HG02763 (cell line): ENCODE results near the gene WTAP.
"Not testable (repeated sequence)": the region's sequence is repeated elsewhere in the genome, so short reads cannot be mapped to it uniquely, and the experiment has no call there.

Experiments used
- ATAC-seq: cut with Tn5 transposase; IDR thresholded peaks from one replicate; pipeline ENCODE4 v1.9.1; 2021; ENCODE audit warnings: mild to moderate bottlenecking, moderate library complexity; ENCODE audit not compliant: unreplicated experiment

The WTAP gene

DNA sequence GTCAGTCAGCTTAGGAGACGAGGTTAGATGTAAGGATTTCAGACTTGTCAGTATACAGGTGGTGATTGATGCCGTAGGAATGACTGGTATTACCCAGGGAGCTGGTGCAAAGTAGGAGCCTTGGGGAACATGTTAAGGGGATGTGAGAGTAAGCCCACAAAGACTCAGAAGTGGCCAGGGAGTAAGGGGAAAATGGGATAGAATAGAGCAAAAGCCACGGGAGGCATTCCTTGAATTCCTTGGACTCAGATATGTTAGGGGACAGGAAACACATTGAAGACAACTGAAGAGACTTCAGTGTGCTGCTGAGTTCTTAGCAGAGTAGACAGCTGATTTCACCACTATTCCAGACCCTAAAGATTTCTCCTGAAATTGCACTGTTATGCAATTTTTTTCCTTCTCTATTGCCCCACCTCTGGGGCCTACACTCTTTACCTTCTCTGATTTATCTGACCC is 33.3 kb downstream of the WTAP start:
- no peak for ATAC-seq

DNA sequence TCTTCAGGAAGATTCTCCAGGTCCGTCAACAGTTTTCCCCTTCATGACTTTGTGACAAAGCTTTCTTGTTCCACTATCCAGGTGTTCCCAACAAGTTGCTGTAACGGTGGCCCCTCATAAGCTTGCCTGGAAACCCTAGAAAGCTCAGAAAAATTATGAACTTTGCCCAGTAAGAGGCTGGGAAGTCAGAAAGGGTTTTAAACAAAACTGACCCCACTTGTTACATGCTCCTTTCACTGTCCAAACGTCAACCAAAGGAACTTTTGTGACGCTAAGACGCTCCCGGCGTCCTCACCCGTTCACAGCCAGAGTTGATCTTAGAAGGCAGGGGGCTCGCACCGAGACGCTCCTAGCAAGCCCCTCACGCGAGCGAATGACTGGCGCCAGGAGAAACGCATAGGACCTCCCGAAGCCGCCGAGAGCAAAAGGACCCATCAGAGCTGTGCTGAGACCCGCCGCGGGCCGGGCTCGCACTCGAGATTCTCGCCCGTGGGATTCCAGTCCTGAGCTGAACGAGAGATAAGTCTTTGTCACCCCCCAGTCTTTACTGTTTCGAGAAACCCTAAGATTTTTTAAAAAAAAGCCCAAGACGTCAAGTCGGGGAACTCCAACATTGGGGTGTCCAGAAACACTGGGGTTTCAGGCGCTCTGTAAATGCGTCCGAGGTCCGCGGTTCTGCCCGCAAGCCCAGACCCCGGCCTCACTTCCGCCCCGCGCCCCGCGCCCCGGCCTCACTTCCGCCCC is 34.0 kb downstream of the WTAP start:
- ATAC-seq: peak; percentile 1

DNA sequence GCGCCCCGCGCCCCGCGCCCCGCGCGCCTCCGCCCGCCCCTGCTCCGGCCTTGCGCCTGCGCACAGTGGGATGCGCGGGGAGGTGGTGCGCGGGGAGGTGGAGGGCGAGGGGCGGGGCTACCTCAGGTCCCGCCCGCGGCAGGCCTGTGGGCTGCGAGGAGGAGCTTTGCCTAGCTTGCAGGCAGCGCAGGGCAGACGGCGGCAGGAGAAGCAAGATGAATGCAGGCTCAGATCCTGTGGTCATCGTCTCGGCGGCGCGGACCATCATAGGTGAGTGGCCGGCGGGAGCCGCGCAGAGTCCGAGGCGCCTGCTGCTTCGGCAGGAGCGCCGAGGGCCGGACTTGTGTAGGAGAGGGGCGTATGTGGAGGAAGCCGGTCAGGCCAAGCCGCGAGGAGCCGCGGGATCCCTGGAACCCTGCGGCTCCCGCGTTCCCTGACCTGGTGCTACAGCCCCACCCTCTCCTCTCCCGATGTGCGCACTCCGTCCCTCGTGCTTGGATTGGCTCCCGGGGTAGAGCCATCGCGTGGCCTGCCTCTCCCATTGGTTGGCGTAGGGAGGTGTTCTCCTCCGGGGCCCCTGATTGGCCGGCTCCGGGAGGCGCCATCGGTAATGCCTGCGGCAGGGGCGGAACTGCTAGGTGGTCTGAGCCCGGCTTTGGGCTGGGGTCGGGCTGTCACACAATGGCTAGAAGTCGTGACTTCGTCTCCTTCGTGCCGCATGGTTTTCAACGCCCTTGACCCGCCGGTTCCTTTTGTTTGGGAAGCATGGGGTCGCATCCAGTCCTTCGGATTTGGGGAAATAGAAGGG is 34.8 kb downstream of the WTAP start, which contains the start of gene ACAT2:
TSS of gene ACAT2 (plus strand) at position 173 of the 808 bp plus-strand sequence. CDS start at position 216, 43 bp downstream.
- ATAC-seq: peak; percentile 99

- ATAC-seq: no peak
Measured at GRCh38 chr6:159762681-159763293, 35.5 kb downstream of the WTAP start.

DNA sequence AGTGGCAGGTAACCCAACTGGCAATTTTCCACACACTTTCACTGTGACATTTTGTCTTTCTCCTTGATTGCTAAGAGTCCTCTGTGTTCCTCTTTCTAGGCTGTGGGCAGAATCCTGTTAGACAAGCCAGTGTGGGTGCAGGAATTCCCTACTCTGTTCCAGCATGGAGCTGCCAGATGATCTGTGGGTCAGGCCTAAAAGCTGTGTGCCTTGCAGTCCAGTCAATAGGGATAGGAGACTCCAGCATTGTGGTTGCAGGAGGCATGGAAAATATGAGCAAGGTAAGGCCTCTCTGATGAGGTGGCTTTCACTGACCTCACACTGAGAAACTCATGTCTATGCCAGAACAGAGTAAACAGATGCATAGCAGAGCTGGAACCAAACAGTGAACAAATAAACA is 39.6 kb downstream of the WTAP start:
- ATAC-seq: no peak

DNA sequence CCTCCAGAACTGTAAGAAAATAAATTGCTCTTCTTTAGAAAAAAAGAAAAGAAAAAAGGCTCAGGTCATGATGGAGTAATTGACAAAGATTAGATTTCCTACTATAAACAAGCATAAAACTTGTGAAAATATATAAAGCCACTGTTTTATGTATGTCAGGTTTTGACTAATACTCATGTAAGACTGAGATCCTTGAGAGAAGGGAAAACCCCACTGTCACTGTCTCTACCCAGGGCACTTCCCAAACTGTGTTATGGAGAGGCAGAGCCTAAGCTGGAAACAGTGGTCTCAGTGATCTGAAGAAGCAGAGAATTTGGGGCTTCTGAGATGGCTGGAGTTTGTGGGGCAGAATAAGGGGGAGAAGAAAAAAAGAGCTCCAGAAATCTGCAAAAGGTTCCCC is 42.2 kb downstream of the WTAP start:
- no peak for ATAC-seq

DNA sequence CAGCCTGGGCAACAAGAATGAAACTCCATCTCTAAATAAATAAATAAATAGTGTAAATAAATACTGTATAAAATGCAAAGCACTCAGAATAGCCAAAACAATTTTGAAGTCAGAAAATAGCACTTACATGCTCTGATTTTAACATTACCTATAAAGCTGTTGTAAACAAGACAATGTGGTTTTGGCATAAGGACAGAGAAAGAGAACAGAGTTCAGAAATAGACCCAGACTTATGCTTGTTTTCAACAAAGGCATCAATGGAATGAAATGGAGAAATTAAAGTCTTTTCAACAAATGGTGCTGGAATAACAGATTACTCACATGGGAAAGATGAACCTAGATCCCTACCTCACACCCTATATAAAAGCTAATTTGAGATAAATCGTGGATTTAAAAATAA is 44.9 kb downstream of the WTAP start:
- ATAC-seq: no peak

DNA sequence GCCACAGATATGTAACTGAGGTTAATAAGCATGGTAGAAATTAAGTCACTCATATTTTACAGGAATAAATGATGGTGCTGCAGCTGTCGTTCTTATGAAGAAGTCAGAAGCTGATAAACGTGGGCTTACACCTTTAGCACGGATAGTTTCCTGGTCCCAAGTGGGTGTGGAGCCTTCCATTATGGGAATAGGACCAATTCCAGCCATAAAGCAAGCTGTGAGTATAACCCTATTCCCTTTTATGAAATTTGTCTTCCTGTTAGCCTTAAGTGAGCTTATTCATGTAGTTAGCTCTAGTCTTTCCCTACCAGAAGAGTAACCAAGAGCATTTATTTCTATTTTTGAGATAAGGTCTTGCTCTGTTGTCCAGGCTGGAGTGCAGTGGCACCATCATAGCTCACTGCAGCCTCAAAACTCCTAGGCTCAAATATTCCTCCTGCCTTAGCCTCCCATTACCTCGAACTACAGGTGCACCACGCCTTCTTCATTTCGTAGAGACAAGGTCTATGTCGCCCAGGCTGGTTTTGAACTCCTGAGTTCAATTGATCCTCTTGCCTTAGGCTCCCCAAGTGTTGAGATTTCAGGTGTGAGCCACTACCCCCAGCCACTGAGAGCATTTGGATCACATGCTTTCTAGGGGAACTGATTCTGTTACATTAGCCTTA is 50.1 kb downstream of the WTAP start:
- ATAC-seq: no peak

- ATAC-seq: no peak
Measured at GRCh38 chr6:159778131-159778530, 50.8 kb downstream of the WTAP start.

DNA sequence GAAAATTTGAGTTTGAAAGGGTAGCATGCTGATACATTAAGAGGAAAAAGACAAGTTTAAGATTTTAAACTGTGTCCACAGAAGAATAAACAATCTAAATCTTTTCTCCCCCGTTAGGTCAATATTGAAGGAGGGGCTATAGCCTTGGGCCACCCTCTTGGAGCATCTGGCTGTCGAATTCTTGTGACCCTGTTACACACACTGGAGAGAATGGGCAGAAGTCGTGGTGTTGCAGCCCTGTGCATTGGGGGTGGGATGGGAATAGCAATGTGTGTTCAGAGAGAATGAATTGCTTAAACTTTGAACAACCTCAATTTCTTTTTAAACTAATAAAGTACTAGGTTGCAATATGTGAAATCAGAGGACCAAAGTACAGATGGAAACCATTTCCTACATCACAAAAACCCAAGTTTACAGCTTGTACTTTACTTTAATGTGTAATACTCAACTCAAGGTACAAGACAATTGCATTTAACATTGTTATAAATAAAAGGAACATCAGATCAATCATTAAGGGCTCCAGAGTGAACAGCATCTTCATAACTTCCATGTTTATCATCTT is 51.3 kb downstream of the WTAP start:
- ATAC-seq: no peak

DNA sequence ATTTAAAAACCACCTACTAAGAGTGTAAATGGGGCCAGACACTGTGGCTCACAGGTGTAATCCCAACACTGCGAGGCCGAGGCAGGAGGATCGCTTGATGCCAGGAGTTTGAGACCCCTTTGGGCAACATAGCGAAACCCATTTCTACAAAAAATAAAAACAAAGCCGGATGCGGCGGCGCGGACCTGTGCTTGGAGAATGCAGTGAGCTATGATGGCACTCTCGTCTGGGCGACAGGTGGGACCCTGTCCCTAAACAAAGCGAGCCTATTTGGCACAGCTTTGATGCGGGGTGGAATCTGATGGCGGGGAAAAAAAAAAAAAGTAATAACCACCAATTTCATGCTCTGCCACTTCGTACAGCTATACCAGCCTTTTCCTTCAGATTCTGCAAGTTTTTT is 61.0 kb downstream of the WTAP start:
- no peak for ATAC-seq

DNA sequence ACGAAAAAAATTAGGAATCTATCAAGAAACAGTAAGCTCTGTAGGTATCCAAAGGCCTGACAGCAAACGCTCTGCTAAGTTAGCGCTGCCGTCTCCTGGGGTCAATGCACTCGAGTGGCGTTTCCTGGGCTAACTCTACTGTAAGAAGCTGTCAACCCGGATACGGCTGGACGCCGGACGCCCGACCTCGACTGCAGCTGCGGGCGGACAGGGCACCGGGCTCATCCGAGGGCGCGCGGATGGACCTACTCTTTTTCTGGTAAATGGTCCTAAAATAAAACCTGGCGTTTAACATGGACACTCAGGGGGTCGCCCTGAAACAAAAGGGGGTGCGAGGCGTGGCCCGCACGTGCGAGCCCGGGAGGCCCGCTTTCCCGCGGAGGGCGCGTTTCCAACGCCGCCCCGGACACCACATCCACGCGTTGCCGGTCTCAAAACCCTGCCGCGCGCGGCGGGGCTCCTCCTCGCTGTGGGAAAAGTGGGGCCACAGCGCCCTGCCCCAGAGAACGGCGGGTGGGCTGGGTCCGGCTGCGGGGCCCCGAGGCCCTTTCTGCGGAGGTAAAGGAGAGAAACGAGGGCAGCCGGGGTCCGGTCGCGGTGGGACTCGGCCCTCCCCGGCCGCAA is 61.6 kb downstream of the WTAP start:
- ATAC-seq: no peak

DNA sequence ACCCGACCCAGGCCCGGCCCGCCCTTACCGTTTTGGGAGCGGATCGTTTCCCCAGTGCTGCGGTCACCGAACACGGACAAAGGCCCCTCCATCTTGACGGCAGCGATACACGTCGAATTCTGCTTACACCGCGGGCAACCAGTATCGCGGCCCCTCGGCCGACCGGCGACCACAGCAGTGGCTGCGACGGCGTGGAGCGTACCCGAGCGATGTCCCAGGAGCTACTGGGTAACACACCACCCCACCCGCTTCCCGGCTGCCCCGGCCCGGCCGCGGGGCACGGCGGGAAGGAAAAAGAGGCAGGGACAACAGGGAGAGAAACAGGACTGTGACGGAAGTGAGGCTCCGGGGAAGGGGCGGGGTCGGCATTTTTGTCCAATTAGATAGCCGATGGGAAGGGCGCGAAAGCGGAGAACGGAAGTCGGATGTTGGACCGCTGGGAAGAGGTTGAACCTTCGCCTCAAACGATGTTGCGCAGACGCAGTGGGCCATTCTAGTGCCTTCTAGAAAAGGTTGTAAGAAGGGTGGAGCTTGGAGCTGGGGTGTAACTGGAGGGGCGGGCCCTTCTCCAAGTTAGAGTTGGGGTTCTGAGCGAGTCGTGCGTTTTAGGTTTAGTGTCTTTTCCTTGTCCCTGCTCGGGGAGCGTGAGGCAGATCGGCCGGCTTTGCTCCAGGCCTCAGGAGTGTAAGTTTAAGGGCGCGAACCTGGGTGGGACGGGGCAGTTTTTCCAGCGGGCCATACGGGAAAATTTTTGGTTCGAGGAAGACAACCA is 62.3 kb downstream of the WTAP start, which contains the start of gene TCP1:
TSS of gene TCP1 (minus strand) at position 226 of the 772 bp plus-strand sequence. CDS start at position 92, 134 bp downstream.
- peak; percentile 70 for ATAC-seq

GRCh38 chr6:159790149-159790955 is 63.0 kb downstream of the WTAP start, which contains the start of gene MRPL18:
TSS of gene MRPL18 (plus strand) at chr6:159790467. CDS start at chr6:159790588, 121 bp downstream.
- peak; percentile 84 for ATAC-seq

GRCh38 chr6:159790956-159791598 is 63.8 kb downstream of the WTAP start:
- no peak for ATAC-seq

DNA sequence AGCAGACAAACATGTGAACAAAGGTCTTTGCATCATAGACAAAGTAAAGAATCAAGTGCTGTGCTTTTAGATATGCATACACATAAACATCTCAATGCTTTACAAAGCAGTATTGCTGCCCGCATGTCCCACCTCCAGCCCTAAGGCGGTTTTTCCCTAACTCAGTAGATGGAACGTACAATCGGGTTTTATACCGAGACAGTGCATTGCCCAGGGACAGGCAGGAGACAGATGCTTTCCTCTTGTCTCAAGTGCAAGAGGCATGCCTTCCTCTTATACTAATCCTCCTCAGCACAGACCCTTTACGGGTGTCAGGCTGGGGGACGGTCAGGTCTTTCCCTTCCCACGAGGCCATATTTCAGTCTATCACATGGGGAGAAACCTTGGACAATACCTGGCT is 67.7 kb downstream of the WTAP start:
- ATAC-seq: not testable (repeated sequence)

DNA sequence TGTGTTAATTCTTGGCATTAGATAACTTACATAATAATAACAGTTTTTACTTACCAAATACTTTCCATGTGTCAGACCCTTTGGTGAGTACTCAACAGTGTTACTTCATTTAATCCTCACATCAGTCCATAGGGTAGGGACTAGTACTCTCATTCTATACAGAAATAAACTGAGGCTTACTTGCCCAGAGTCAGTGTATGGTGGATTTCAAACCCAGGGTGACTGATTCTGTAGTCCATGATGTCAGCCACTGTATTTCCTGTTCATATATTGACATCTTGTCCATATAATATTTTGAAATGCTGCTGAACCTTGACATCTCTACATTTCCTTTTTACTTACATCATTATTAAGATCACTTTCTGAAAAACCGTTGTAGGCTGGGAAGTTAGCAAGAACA is 70.2 kb downstream of the WTAP start:
- ATAC-seq: no peak
